HEK293 (cell line): ENCODE results near the gene LIX1L.

Experiments
- CTCF ChIP-seq: fragments of 450-650 bp; formaldehyde crosslinking; IDR thresholded peaks from 2 replicates; pipeline ENCODE4 v1.5.1; 2016; ENCODE audit warnings: missing biosample characterization, missing genetic modification characterization
- KLF16 ChIP-seq: fragments of 450-650 bp; formaldehyde crosslinking; IDR thresholded peaks from 2 replicates; pipeline ENCODE4 v1.5.1; 2017; ENCODE audit warnings: missing biosample characterization, missing genetic modification characterization
- ZBTB20 ChIP-seq: fragments of 450-650 bp; formaldehyde crosslinking; IDR thresholded peaks from 2 replicates; pipeline ENCODE4 v1.5.1; 2016; ENCODE audit warnings: missing biosample characterization, missing genetic modification characterization
- ZNF335 ChIP-seq: fragments of 450-650 bp; formaldehyde crosslinking; conservative IDR thresholded peaks from 2 replicates; pipeline ENCODE4 v1.5.1; 2016; ENCODE audit warnings: missing biosample characterization, missing genetic modification characterization
- ZNF639 ChIP-seq: fragments of 450-650 bp; formaldehyde crosslinking; IDR thresholded peaks from 2 replicates; pipeline ENCODE4 v1.5.1; 2016; ENCODE audit warnings: missing biosample characterization, missing genetic modification characterization

GRCh38 chr1:145987926-145988325 is 30.1 kb upstream of the LIX1L start:
- TF ChIP-seq CTCF (tag by site-specific recombination) (no peak), ZBTB20 (tag by site-specific recombination) (no peak), KLF16 (no peak), ZNF335 (tag by site-specific recombination) (no peak), ZNF639 (no peak)
